NAMALWA (cell line): ENCODE measurements around the gene BCAM.
A peak's percentile ranks its signal among the peaks of the same experiment; 100 is the strongest.
"Not testable (repeated sequence)": the region's sequence is repeated elsewhere in the genome, so short reads cannot be mapped to it uniquely, and the experiment has no call there.

ENCODE experiments used
- DNase-seq: peaks from one replicate; pipeline ENCODE4 v3.0.0-alpha.2; 2015; ENCODE audit warnings: low spot score

Gene BCAM

GRCh38 chr19:44808463-44809371 is at the start of gene BCAM:
Gene BCAM, plus strand, starts transcription at chr19:44809103. Its CDS starts 22 bp downstream, at chr19:44809125.
- no peak for DNase-seq

- DNase-seq, result peak; percentile 48
These were observed 46.9 kb upstream of the BCAM start for GRCh38 chr19:44762038-44762437.

- DNase-seq, result no peak
These were observed 43.6 kb upstream of the BCAM start for GRCh38 chr19:44765033-44765948.

DNA sequence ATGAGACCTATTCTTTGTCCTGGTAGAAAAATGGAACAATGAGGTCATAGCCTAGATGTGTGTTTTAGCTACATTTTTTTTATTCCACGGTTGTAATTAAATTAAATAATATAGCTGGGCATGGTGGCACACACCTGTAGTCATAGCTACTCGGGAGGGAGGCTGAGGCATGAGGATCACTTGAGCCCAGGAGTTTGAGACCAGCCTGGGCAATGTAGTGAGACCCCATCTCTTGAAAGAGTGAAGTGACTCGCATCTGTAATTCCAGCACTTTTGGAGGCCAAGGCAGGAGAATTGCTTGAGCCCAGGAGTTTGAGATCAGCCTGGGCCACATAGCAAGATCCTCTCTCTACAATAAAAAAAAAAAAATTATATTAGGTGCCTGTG is 43.0 kb upstream of the BCAM start:
- no peak for DNase-seq

DNA sequence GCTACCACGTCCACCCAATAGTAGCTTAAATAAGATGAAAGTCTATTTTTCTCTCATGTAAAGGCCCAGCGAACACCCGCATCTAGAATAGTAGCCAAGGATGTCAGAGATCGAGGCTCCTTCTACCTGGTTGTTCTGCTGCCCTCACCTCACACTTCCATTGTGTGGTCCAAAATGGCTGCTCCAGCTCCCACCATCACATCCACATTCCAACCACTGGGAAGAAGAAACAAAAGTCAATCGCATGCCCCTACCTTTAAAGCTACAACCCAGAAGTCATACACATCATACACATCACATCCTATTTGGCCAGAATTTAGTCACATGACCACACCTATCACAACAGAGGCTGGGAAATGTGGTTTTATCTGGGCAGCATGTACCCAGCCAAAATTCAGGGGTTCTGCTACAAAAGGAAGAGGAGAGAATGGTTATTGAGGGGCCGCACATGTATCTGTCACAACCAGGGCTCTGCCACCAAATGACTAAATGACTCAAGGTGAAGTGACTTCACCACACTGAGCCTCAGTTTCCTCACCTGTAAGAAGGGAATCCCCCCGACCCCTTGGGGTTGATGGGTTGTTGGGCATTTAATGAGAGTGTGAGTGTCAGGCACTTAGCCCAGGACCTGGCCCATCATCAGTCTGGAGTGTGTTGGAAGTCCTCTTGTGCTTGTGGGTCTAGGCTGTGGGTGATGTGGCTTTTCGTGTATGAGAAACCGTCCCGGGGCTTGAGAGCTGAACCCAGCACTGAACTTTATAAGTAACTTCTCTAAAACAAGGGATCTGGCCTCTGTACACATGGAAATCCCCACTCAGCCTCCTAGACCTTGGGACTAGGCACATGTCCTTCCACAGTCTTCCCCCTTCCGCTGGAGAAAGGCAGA is 41.4 kb upstream of the BCAM start:
- DNase-seq, result no peak

GRCh38 chr19:44770550-44771257 is 38.2 kb upstream of the BCAM start:
- DNase-seq, result peak; percentile 98

DNA sequence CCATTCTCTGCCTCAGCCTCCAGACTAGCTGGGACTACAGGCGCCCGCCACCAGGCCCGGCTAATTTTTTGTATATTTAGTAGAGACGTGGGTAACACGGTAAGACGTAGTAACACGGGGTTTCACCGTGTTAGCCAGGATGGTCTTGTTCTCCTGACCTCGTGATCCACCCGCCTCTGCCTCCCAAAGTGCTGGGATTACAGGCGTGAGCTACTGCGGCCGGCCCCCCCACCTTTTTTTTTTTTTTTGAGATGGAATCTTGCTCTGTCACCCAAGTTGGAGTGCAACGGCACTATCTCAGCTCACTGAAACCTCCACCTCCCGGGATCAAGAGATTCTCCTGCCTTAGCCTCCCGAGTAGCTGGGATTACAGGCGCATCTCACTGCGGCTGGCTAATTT is 36.8 kb upstream of the BCAM start:
- DNase-seq, result not testable (repeated sequence)

DNA sequence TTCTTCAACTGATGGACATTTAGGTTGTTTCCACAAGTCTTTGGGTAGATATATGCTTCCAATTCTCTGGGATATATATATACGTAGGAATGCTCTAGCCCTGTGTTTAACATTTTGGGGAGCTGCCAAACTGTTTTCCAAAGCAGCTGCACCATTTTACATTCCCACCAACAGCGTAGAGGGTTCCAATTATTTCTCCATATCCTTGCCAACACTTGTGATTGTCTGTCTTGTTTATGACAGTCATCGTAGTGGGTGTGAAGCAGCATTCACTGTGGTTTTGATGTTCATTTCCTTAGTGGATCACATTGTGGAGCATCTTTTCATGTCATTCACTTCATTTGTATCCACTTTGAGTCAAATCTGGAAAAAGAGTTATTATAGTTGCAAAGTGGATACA is 35.9 kb upstream of the BCAM start:
- no peak for DNase-seq

DNA sequence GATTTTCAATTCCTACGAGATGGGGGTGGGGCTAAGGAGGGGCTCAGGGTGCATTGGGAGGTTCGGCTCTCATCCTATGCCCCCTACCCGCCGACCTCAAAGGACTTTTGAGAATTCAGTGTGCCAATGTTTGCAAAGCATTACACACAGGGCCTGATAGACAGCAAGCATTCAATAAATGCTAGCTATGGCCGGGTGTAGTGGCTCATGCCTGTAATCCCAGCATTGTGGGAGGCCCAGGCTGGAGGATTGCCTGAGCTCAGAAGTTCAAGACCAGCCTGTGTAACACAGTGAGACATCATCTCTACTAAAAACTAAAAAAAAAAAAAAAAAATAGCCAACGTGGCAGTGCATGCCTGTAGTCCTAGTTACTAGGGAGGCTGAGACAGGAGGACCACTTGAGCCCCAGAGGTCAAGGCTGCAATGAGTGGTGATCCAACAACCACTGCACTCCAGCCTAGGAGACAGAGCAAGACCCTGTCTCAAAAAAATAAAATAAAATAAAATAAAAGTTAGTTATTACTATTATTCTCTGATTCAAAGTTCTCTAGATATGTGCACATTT is 33.1 kb upstream of the BCAM start:
- DNase-seq, result no peak

GRCh38 chr19:44776402-44777096 is 32.4 kb upstream of the BCAM start:
- DNase-seq, result no peak

DNA sequence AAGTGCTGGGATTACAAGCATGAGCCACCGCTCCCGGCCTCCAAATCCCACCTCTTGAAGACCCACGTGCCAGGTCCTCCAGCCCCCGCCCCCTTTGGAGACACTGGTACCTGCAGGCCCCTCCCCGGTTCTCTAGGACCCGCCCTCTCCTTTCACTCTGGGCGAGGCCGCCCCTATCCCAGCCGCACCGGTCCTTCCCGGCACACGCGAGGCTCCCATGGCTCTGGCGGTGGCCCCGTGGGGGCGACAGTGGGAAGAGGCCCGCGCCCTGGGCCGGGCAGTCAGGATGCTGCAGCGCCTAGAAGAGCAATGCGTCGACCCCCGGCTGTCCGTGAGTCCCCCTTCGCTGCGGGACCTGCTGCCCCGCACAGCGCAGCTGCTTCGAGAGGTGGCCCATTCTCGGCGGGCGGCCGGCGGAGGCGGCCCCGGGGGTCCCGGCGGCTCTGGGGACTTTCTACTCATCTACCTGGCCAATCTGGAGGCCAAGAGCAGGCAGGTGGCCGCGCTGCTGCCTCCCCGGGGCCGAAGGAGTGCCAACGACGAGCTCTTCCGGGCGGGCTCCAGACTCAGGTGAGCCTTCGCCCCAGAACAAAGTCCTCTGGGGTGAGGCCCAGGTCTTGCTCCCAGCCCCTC is 31.1 kb upstream of the BCAM start, which contains the start of gene CBLC:
TSS of gene CBLC (plus strand) at position 176 of the 633 bp plus-strand sequence. CDS start at position 218, 42 bp downstream.
- no peak for DNase-seq

GRCh38 chr19:44779150-44779549 is 29.8 kb upstream of the BCAM start:
- DNase-seq, result no peak

GRCh38 chr19:44781694-44782093 is 27.2 kb upstream of the BCAM start:
- not testable (repeated sequence) for DNase-seq

DNA sequence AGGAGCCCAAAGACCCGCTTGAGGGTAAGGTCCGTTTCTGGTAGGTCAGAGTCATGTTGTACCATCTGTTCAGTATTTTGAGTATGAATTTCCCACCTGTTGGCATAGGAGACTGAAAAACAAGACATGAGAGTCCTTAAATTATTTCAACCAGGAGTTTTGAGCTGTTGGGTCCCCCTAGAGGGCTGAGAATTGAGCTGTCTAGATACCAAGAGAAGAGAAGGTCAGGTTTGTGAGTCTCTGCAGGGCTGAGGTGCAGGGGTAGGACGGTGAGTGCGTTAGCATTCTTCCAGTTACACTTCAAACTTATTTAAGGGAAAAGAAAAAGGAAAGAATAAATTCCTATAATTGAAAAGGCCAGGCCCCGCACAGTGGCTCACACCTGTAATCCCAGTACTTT is 26.2 kb upstream of the BCAM start:
- DNase-seq, result peak; percentile 33

DNA sequence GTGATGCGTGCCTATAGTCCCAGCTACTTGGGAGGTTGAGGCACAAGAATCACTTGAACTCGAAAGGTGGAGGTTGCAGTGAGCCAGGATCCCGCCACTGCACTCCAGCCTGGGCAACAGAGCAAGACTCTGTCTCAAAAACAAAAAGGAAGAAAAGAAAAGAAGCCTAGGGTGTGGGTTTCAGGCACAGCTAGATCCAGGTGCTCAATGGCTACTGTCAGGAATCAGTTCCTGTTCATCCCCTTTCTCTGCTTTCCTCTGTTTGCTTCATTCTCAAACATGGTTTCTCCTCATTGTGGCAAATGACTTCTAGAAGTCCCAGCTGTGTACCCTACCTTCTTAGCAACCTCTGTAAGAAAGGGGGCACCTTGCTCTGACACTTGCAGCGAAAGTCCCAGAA is 25.4 kb upstream of the BCAM start:
- DNase-seq, result no peak

- DNase-seq, result no peak
These were observed 23.6 kb upstream of the BCAM start for GRCh38 chr19:44785271-44785670.

DNA sequence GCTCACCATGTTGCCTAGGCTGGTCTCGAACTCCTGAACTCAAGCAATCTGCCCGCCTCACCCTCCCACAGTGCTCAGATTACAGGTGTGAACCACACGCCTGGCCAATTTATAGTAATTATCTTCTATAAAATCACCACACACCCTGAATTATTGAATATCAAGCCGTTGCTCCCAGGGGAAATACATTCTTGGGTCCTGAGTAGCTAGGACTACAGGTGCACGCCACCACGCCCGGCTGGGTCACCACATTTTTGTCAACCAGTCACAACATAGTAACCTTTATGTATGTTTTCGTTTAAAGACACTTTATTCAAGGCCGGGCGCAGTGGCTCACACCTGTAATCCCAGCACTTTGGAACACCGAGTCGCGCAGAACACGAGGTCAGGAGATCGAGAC is 22.9 kb upstream of the BCAM start:
- no peak for DNase-seq

- DNase-seq, result no peak
These were observed 19.9 kb upstream of the BCAM start for GRCh38 chr19:44788971-44789370.

- DNase-seq, result no peak
These were observed 18.9 kb upstream of the BCAM start for GRCh38 chr19:44789943-44790483.
